Mesodermal cell (in vitro differentiated cells): ENCODE data around the gene ELMOD1.

Source experiments
- H3K27ac ChIP-seq: 2 replicates; pipeline ENCODE4 v1.7.0; 2013; ENCODE audit warnings: mild to moderate bottlenecking, low read depth, low read length, moderate library complexity; ENCODE audit not compliant: severe bottlenecking
- H3K36me3 ChIP-seq: 2 replicates; pipeline ENCODE4 v1.7.1; 2013; ENCODE audit warnings: mild to moderate bottlenecking, low read length, moderate library complexity; ENCODE audit not compliant: control insufficient read depth, insufficient read depth
- H3K4me1 ChIP-seq: one replicate; pipeline ENCODE4 v1.7.1; 2013; ENCODE audit warnings: mild to moderate bottlenecking, low read length; ENCODE audit not compliant: insufficient read depth, control insufficient read depth, poor library complexity, severe bottlenecking
- H3K4me3 ChIP-seq: 2 replicates; pipeline ENCODE4 v1.7.0; 2013; ENCODE audit warnings: low read length, control low read depth, mild to moderate bottlenecking; ENCODE audit not compliant: insufficient read depth, poor library complexity, severe bottlenecking; ENCODE audit errors: extremely low read depth
- H3K9me3 ChIP-seq: 2 replicates; pipeline ENCODE4 v1.7.1; 2013; ENCODE audit warnings: mild to moderate bottlenecking, low read length, moderate library complexity; ENCODE audit not compliant: control insufficient read depth
- WGBS, 2 experiments: methylation state at CpG; one replicate each; pipeline ENCODE4 v1.1.5; 2013; ENCODE audit warnings: missing lambda C conversion rate in 2 of 2; ENCODE audit not compliant: insufficient coverage in 2 of 2; 5-methylcytosine and 5-hydroxymethylcytosine counted together

Gene ELMOD1

DNA sequence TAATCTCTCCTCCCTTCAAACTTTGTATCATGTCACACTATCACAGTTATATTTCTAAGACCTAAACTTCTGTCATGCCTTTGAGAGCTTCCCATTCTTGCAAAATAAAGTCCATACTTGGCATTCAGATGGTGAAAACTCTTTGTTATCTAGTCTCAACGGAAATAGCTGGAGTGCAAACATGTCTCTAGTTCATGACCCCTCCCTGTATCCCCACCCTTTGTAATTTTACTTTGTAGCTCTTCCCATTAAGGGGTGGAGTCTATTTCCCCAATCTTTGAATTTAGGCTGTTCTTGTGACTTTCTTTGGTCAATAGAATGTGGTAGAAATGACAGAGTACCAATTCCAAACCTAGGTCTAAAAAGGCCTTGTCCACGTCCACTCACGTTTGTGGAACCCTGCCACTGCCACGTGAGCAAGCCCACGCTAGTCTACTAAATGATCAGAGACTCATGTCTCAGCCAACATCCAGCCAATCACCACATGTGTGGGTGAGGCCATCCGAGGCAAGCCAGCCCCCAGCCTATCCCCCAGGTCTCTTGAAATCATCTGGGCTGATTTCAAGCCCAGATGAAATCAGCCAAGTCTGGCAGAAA is 97.5 kb downstream of the ELMOD1 start:
- 91 to 93% methylated on average over 4 of the region's 6 CpGs for WGBS, 2 experiments
- no peak overlapping the region for H3K4me3 ChIP-seq

DNA sequence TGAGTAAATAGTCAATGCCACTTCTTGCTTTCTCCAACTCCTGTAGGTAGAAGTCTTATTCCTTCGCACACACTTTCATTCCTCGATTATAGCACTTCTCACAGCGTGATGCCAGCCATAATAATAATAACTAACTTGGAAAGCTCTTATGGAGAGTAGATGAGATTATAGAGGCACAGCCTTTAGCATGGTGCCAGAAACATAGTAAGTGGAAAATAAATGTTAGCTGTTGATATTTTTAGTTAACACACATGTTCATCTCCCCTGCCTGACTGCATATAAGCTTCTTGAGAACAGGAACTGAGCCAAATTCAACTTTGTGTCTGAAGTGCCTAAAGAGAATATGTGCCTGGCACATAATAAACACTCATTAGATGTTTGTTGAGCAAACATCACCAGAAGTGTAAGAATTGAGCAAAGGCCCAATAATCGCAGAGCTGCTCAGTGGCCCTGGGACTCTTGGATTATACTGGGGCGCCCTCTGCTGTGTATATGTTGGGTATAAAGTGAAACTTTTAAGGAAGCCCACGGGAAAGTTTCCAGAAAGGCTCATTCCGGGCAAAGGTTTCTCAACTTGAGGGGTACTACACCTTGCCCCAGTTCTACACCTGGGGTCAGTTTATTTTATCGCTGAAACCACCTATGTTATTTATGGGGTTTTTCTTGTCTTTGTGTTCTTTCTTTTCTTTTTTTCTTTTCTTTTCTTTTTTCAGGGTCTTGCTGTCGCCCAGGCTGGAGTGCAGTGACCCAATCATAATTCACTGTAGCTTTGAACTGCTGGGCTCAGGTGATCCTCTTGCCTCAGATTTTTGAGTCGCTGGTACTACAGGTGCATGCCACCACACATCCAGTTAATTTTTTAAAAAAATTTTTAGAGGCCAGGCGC is 98.6 kb downstream of the ELMOD1 start:
- Histone ChIP-seq H3K36me3 (no peaks in the 10 kb centered on the region), H3K4me3 (no peak overlapping the region)
- 43 to 66% methylated on average over 5 of the region's 11 CpGs for WGBS, 2 experiments

More for the DNA sequence above, 97.5 kb downstream of the ELMOD1 start:
- no peaks in the 10 kb centered on the region for H3K36me3 ChIP-seq
- H3K27ac ChIP-seq, result no peak overlapping the region
- peaks cover 8% of the 10 kb centered on the region for H3K4me1 ChIP-seq
- H3K9me3 ChIP-seq, result peaks cover 10% of the 10 kb centered on the region

DNA sequence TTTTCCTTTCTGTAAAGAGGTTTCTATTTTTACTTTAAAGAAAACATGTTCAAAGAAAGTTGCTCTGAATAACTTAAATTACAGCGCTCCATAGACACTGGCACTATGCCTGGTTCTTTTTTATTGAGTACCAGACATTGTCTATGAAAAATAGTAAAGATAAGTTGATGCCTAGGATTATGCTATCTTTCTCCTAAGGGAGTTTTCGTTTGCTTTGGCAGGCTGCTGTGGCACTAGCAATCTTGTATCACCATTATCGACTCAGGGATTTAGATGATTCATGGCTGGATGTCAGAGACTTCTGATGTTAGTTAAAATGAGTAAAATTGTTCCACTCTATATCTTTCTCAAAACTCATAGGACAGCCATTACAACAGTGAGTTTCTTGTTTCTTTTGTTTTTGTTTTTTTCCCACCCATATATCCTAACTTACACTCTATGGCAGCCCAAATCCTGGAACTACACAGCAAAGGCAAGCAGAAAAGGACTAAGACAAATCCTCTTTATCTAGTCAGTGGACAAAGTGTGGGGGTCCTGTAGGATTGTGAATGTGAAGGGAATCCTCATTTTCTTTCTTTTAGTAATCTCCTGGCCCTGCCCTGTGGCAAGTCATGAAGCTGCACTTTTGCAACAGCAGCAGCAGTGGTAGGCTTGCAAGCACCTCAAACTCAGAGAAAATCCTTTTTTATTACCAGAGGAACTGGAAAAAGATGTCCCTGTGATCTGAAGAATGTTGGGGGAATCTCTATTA is 100.2 kb downstream of the ELMOD1 start:
- Histone ChIP-seq H3K9me3 (peaks cover 10% of the 10 kb centered on the region), H3K4me3 (no peak overlapping the region), H3K4me1 (peaks cover 10% of the 10 kb centered on the region), H3K36me3 (no peaks in the 10 kb centered on the region), H3K27ac (no peak overlapping the region)
- WGBS, 2 experiments, result no CpG with 5 or more reads among the region's 3 CpGs

More for the DNA sequence above, 98.6 kb downstream of the ELMOD1 start:
- H3K9me3 ChIP-seq, result peaks cover 10% of the 10 kb centered on the region
- H3K4me1 ChIP-seq, result peaks cover 9% of the 10 kb centered on the region
- no peak overlapping the region for H3K27ac ChIP-seq

DNA sequence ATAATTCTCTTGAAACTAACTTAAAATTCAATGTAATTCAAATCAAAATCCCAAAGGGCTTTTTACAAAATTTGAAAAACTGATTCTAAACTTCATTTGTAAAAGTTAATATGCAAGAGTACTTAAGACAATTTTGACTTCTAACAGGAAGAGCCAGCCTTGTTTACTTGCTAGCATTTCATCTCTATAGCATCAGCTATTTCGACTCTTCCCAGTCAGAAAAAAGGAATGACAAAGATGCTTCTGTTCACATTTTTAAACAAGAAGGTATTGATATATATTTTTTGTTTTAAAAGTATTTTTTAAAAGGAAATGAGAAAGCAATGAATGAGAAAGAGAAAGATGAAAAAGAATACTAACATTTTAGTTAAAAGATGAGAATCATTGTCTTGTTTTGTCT is 104.5 kb downstream of the ELMOD1 start:
- Histone ChIP-seq H3K36me3 (no peaks in the 10 kb centered on the region), H3K9me3 (peaks cover 10% of the 10 kb centered on the region), H3K4me1 (peaks cover 27% of the 10 kb centered on the region), H3K27ac (peak overlapping the region; percentile 90), H3K4me3 (no peak overlapping the region)
- WGBS, 2 experiments, result no CpG with 5 or more reads among the region's 1 CpG

DNA sequence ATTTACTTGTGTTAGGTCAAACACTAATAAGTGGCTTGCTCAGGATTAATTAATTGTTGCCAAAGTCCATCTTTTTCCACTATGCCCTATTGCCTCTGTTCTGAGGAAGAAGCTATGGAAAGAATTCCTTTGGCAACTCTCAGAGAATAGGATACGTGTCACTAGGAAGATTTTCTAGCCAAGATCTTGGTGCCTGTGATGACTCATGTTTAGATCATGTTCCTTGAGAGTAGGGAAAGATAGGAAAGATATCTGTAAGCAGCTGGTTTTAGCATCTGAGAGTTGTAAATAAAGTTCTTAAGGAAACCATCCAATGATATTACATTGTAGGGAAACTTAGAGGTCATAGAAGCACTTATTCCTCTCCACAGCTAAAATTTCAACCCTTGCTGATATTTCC is 105.2 kb downstream of the ELMOD1 start:
- H3K9me3 ChIP-seq, result peaks cover 10% of the 10 kb centered on the region
- no peaks in the 10 kb centered on the region for H3K36me3 ChIP-seq
- peak overlapping the region; percentile 90 for H3K27ac ChIP-seq
- WGBS, 2 experiments, result 0% methylated on average over 1 of the region's 1 CpG
- H3K4me3 ChIP-seq, result no peak overlapping the region
- peaks cover 27% of the 10 kb centered on the region for H3K4me1 ChIP-seq

DNA sequence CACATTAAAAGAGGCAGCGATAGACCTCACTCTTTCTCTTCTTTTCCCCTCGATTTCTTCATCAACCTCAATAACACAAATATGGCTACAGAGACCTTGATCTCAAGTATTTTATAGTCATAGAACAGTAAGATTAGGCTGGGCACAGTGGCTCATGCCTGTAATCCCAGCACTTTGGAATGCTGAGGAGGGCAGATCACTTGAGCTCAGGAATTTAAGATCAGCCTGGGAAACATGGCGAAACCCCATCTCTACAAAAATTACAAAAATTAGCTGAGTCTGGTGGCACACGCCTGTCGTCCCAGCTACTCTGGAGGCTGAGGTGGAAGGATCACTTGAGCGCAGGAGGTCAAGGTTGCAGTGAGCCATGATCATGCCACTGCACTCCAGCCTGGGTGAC is 106.3 kb downstream of the ELMOD1 start:
- Histone ChIP-seq H3K27ac (peak overlapping the region; percentile 90), H3K9me3 (peaks cover 4% of the 10 kb centered on the region)
- 76 to 100% methylated on average over 3 to 5 of the region's 6 CpGs for WGBS, 2 experiments

DNA sequence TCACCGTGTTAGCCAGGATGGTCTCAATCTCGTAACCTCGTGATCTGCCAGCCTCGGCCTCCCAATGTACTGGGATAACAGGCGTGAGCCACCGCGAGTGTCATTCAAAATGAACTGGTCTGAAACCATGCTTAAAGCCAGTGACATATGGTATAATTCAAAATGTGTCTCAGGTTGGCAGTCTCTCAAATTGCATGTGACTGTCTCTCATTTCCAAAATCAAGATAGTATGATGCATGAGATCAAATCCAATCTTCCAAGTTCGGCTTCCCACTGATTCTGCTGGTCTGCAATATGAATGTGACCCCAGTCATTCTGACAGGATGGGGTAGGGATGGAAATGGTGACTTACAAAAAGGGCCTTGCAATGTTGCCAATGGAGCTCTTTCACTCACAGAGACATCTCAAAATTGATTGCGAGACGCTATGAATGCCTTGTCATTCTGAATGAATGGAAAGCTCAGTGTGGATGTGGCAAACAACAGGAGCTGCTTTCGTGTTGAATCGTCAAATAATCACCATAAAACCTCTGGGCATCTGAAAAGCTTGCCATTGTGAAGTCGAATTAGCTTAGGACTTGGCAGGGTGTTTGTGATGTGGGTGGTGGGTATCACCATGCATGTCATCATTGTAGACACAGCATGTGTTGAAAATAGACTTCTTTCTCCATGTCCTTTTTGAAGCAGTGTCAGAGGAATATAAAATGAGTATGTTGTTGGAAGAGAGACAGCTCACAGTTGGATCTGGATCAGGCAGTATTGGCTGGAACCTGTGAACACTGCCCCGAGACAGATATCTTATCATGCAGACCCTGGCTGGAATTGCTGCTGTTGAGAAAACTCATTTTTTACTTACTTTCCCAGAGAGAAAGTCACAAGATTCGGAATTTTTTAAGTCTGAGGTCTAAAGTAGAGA is 108.7 kb downstream of the ELMOD1 start:
- peaks cover 25% of the 10 kb centered on the region for H3K4me1 ChIP-seq
- H3K9me3 ChIP-seq, result no peaks in the 10 kb centered on the region
- H3K4me3 ChIP-seq, result no peak overlapping the region
- WGBS, 2 experiments, result 93 to 96% methylated on average over 12 to 15 of the region's 15 CpGs
- H3K36me3 ChIP-seq, result no peaks in the 10 kb centered on the region
- H3K27ac ChIP-seq, result peak overlapping the region; percentile 36

More for the DNA sequence above, 106.3 kb downstream of the ELMOD1 start:
- Histone ChIP-seq H3K4me3 (no peak overlapping the region), H3K36me3 (no peaks in the 10 kb centered on the region), H3K4me1 (peaks cover 21% of the 10 kb centered on the region)

DNA sequence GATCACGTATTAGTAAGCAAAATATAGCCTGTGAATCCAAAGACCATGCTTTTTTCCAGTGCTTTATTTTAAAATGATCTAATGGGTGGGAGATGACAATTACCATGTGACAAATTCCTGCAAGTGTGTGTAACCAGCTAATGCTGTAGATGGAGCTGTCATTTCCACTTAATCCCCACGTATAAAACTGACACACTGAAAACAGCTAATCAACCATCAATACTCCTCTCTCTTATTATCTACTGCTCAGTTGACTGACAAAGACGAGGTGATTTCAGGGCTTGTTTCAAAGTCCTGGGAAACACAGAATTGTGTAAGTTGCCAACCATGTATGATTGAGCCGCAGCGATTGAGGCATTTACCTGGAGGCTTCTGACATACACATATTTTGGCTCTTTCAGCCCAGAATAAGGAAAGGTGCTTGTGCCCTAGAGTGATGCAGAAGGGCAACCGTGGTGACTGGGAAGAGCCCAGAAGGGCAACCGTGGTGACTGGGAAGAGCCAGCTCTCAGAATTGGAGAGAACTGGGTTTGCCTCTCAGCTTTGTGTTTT is 111.2 kb downstream of the ELMOD1 start:
- 90 to 91% methylated on average over 6 to 7 of the region's 7 CpGs for WGBS, 2 experiments

DNA sequence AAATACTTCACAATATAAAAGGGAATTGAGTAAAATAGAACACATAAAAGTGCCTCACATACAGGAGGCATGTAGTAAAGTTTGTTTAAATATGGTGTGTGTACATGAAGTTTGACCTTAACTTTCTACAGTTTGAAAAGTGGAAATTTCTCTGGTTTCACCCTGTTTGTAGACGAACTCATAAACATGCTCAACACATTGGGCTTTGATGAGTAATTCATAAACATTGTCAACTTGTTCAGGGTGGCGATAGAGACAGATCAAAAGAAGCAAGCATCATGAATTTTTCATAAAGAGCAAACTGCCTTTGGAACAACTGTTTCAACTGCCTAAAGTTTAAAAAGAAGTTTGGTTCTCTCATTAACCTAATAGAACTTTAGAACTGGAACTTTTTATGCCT is 111.8 kb downstream of the ELMOD1 start:
- Histone ChIP-seq H3K9me3 (no peaks in the 10 kb centered on the region), H3K4me1 (peaks cover 15% of the 10 kb centered on the region), H3K36me3 (no peaks in the 10 kb centered on the region), H3K27ac (no peak overlapping the region), H3K4me3 (no peak overlapping the region)
- WGBS, 2 experiments, result 92% methylated on average over 2 of the region's 2 CpGs; no CpG with 5 or more reads in 1 of the 2 experiments

More for the DNA sequence above, 111.2 kb downstream of the ELMOD1 start:
- Histone ChIP-seq H3K4me3 (no peak overlapping the region), H3K27ac (no peak overlapping the region), H3K9me3 (no peaks in the 10 kb centered on the region), H3K4me1 (peaks cover 18% of the 10 kb centered on the region), H3K36me3 (no peaks in the 10 kb centered on the region)
